GM11168 (cell line): ENCODE data around the gene PLEKHA6.

Experiments
- in situ Hi-C: fragments of 300-500 bp; cut with MboI; formaldehyde crosslinking; loops from one replicate; pipeline ENCODE4 v1.12.0; 2022; ENCODE audit warnings: low sequenced_read_pairs; ENCODE audit not compliant: unreplicated experiment

PLEKHA6 gene

GRCh38 chr1:204383163-204383904 lies 23.6 kb upstream of the PLEKHA6 start:
- in situ Hi-C loops, result no loop called here

- in situ Hi-C loops, result no loop called here
These were observed 23.0 kb upstream of the PLEKHA6 start for GRCh38 chr1:204382714-204383083.

GRCh38 chr1:204380293-204380831 lies 20.6 kb upstream of the PLEKHA6 start:
- in situ Hi-C loops, result no loop called here

GRCh38 chr1:204377800-204378668 lies 18.3 kb upstream of the PLEKHA6 start:
- in situ Hi-C loops, result no loop called here

- in situ Hi-C loops, result no loop called here
These were observed 17.4 kb upstream of the PLEKHA6 start for GRCh38 chr1:204376919-204377799.

GRCh38 chr1:204376465-204376864 lies 16.7 kb upstream of the PLEKHA6 start:
- in situ Hi-C loops, result no loop called here

GRCh38 chr1:204373911-204374310 lies 14.2 kb upstream of the PLEKHA6 start:
- in situ Hi-C loops, result no loop called here

- in situ Hi-C loops, result no loop called here
These were observed 10.4 kb upstream of the PLEKHA6 start for GRCh38 chr1:204370176-204370575.

- in situ Hi-C loops, result loop anchor here (10.0 kb wide), 1 partner anchor 194 kb away; no protein-coding TSS in a partner anchor
These were observed 9.4 kb upstream of the PLEKHA6 start for GRCh38 chr1:204368996-204369726.

GRCh38 chr1:204367956-204368355 lies 8.2 kb upstream of the PLEKHA6 start:
- in situ Hi-C loops, result loop anchor here (10.0 kb wide), 1 partner anchor 193 kb away; no protein-coding TSS in a partner anchor

- in situ Hi-C loops, result loop anchor here (10.0 kb wide), 1 partner anchor 193 kb away; no protein-coding TSS in a partner anchor
These were observed 7.6 kb upstream of the PLEKHA6 start for GRCh38 chr1:204367193-204367858.

- in situ Hi-C loops, result loop anchor here (10.0 kb wide), 1 partner anchor 192 kb away; no protein-coding TSS in a partner anchor
These were observed 7.0 kb upstream of the PLEKHA6 start for GRCh38 chr1:204366759-204367158.

- in situ Hi-C loops, result loop anchor here (10.0 kb wide), 1 partner anchor 189 kb away; no protein-coding TSS in a partner anchor
These were observed 3.8 kb upstream of the PLEKHA6 start for GRCh38 chr1:204363335-204364114.

GRCh38 chr1:204362984-204363334 lies 3.2 kb upstream of the PLEKHA6 start:
- in situ Hi-C loops, result loop anchor here (10.0 kb wide), 1 partner anchor 188 kb away; no protein-coding TSS in a partner anchor

- in situ Hi-C loops, result loop anchor here (10.0 kb wide), 1 partner anchor 187 kb away; no protein-coding TSS in a partner anchor
These were observed 2.1 kb upstream of the PLEKHA6 start for GRCh38 chr1:204361781-204362180.

- in situ Hi-C loops, result loop anchor here (10.0 kb wide), 1 partner anchor 187 kb away; no protein-coding TSS in a partner anchor
These were observed 1.6 kb upstream of the PLEKHA6 start for GRCh38 chr1:204361341-204361771.

- in situ Hi-C loops, result loop anchor here (10.0 kb wide), 1 partner anchor 186 kb away; no protein-coding TSS in a partner anchor
These were observed 585 bp upstream of the PLEKHA6 start for GRCh38 chr1:204360314-204360713.

GRCh38 chr1:204359131-204359473 lies 627 bp downstream of the PLEKHA6 start:
- in situ Hi-C loops, result no loop called here
